Neural cell (in vitro differentiated cells): ENCODE measurements around the gene CLEC14A. TPM values are rescaled to one million over a fixed set of nuclear protein-coding genes. Genes with fewer than 3 reads are reported as not detected.

Experiments
- H2AFZ ChIP-seq: fragments of 200-600, 300-800 bp; sonication (generic), shearing (Covaris generic); 2 replicates; pipeline ENCODE4 v1.6.0; 2014; ENCODE audit warnings: low read depth, mild to moderate bottlenecking, antibody characterized with exemption, low read length, moderate library complexity
- H3F3A ChIP-seq: fragments of 200-600 bp; shearing (Covaris generic); 2 replicates; pipeline ENCODE4 v1.6.1; 2016; ENCODE audit warnings: mild to moderate bottlenecking, moderate library complexity, mixed read lengths, antibody characterized with exemption, low read length; ENCODE audit not compliant: insufficient read depth, poor library complexity, severe bottlenecking
- H3K27ac ChIP-seq: fragments of 200-600, 300-800 bp; sonication (generic), shearing (Covaris generic); 2 replicates; pipeline ENCODE4 v1.5.1; 2014; ENCODE audit warnings: mild to moderate bottlenecking, low read length, moderate library complexity
- H3K27me3 ChIP-seq: fragments of 300-800, 200-600 bp; sonication (generic), shearing (Covaris generic); 2 replicates; pipeline ENCODE4 v1.6.0; 2014; ENCODE audit warnings: mild to moderate bottlenecking, low read depth, low read length, moderate library complexity; ENCODE audit not compliant: insufficient read depth
- H3K36me3 ChIP-seq: fragments of 300-800, 200-600 bp; sonication (generic), shearing (Covaris generic); 2 replicates; pipeline ENCODE4 v1.5.1; 2014; ENCODE audit warnings: mild to moderate bottlenecking, antibody characterized with exemption, low read length, moderate library complexity; ENCODE audit not compliant: insufficient read depth
- H3K4me2 ChIP-seq: fragments of 300-800, 200-600 bp; sonication (generic), shearing (Covaris generic); 2 replicates; pipeline ENCODE4 v1.6.0; 2014; ENCODE audit warnings: mild to moderate bottlenecking, low read length
- H3K4me3 ChIP-seq: fragments of 300-800, 200-600 bp; sonication (generic), shearing (Covaris generic); 2 replicates; pipeline ENCODE4 v1.5.1; 2014; ENCODE audit warnings: mild to moderate bottlenecking, low read length, moderate library complexity
- H3K79me2 ChIP-seq: fragments of 200-600 bp; shearing (Covaris generic); replicated peaks from 2 replicates; pipeline ENCODE4 v1.6.0; 2014; ENCODE audit warnings: mild to moderate bottlenecking, low read length, moderate library complexity; ENCODE audit not compliant: insufficient read depth
- H3K9ac ChIP-seq: fragments of 300-800, 200-600 bp; sonication (generic), shearing (Covaris generic); 2 replicates; pipeline ENCODE4 v1.6.1; 2016; ENCODE audit warnings: mild to moderate bottlenecking, low read length, mixed read lengths
- H3K9me2 ChIP-seq: fragments of 200-600 bp; shearing (Covaris generic); 2 replicates; pipeline ENCODE4 v1.6.1; 2016; ENCODE audit warnings: mild to moderate bottlenecking, low read length, mixed read lengths; ENCODE audit not compliant: insufficient read depth
- H3K9me3 ChIP-seq: fragments of 200-600, 300-800 bp; sonication (generic), shearing (Covaris generic); 2 replicates; pipeline ENCODE4 v1.6.1; 2016; ENCODE audit warnings: mild to moderate bottlenecking, mixed run types, low read length, moderate library complexity, mixed read lengths
- H4K20me1 ChIP-seq: fragments of 200-600 bp; shearing (Covaris generic); 2 replicates; pipeline ENCODE4 v1.6.1; 2016; ENCODE audit warnings: mild to moderate bottlenecking, mixed run types; ENCODE audit not compliant: insufficient read depth
- EP300 ChIP-seq: fragments of 450-650 bp; conservative IDR thresholded peaks from 2 replicates; pipeline ENCODE4 v1.6.1; 2014; ENCODE audit warnings: antibody characterized with exemption, mild to moderate bottlenecking, moderate library complexity; ENCODE audit not compliant: poor library complexity, severe bottlenecking
- MXI1 ChIP-seq: fragments of 450-650 bp; conservative IDR thresholded peaks from 2 replicates; pipeline ENCODE4 v1.6.1; 2014; ENCODE audit warnings: antibody characterized with exemption, mild to moderate bottlenecking; ENCODE audit not compliant: poor library complexity, severe bottlenecking
- POLR2AphosphoS5 ChIP-seq: IDR thresholded peaks from 2 replicates; pipeline ENCODE4 v1.6.1; 2012
- RAD21 ChIP-seq: fragments of 450-650 bp; conservative IDR thresholded peaks from 2 replicates; pipeline ENCODE4 v1.6.1; 2014; ENCODE audit warnings: antibody characterized with exemption, mild to moderate bottlenecking, moderate library complexity
- SMC3 ChIP-seq: fragments of 450-650 bp; conservative IDR thresholded peaks from 2 replicates; pipeline ENCODE4 v1.6.1; 2014; ENCODE audit warnings: antibody characterized with exemption, mild to moderate bottlenecking, moderate library complexity; ENCODE audit not compliant: poor library complexity
- TAF1 ChIP-seq: IDR thresholded peaks from 2 replicates; pipeline ENCODE4 v1.6.1; 2012; ENCODE audit warnings: low read depth
- polyA plus RNA-seq: library from polyadenylated mRNA; depleted of rRNA; stranded (reverse); fragments of >200 nt; gene quantifications from 2 replicates; pipeline ENCODE4 v1.2.3, GENCODE V29; 2014
- TF ChIP-seq, protein P1 (sequence below): IDR thresholded peaks from 2 replicates; pipeline ENCODE4 v1.6.1; 2012; ENCODE audit warnings: borderline replicate concordance
- TF ChIP-seq, protein P2 (sequence below): fragments of 450-650 bp; IDR thresholded peaks from 2 replicates; pipeline ENCODE4 v1.5.1; 2014; ENCODE audit warnings: antibody characterized with exemption, mild to moderate bottlenecking, moderate library complexity; ENCODE audit not compliant: poor library complexity, severe bottlenecking

CLEC14A gene
- polyA plus RNA-seq, 1 donor from 2014 or later = 0.12 TPM

DNA sequence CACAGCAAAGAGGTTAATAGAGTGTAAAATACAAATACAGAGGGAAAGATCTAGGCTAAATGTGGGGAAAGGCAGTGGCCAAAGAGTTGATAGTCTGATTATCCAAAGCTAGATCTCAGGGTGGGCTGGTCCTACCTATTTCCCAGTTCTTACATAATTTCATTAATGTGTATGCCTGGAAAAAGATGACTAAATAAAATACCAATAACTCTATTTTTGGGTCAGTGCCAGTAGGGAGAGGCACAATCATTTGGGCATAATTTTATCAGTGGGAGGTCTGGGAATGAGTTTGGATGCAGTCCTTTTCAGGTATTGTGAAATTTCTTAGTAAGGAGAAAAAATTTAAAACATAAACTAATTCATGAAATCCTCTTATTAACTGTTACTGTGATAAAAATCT is 30.6 kb upstream of the CLEC14A start:
- no peak overlapping the region for H2AFZ ChIP-seq
- no peak for TF ChIP-seq MXI1
- no peak for TF ChIP-seq EP300
- no peak for TF ChIP-seq RAD21
- no peak for TF ChIP-seq TAF1
- TF ChIP-seq SMC3 = no peak
- TF ChIP-seq, protein P1, sequence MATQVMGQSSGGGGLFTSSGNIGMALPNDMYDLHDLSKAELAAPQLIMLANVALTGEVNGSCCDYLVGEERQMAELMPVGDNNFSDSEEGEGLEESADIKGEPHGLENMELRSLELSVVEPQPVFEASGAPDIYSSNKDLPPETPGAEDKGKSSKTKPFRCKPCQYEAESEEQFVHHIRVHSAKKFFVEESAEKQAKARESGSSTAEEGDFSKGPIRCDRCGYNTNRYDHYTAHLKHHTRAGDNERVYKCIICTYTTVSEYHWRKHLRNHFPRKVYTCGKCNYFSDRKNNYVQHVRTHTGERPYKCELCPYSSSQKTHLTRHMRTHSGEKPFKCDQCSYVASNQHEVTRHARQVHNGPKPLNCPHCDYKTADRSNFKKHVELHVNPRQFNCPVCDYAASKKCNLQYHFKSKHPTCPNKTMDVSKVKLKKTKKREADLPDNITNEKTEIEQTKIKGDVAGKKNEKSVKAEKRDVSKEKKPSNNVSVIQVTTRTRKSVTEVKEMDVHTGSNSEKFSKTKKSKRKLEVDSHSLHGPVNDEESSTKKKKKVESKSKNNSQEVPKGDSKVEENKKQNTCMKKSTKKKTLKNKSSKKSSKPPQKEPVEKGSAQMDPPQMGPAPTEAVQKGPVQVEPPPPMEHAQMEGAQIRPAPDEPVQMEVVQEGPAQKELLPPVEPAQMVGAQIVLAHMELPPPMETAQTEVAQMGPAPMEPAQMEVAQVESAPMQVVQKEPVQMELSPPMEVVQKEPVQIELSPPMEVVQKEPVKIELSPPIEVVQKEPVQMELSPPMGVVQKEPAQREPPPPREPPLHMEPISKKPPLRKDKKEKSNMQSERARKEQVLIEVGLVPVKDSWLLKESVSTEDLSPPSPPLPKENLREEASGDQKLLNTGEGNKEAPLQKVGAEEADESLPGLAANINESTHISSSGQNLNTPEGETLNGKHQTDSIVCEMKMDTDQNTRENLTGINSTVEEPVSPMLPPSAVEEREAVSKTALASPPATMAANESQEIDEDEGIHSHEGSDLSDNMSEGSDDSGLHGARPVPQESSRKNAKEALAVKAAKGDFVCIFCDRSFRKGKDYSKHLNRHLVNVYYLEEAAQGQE = no peak
- TF ChIP-seq, protein P2, sequence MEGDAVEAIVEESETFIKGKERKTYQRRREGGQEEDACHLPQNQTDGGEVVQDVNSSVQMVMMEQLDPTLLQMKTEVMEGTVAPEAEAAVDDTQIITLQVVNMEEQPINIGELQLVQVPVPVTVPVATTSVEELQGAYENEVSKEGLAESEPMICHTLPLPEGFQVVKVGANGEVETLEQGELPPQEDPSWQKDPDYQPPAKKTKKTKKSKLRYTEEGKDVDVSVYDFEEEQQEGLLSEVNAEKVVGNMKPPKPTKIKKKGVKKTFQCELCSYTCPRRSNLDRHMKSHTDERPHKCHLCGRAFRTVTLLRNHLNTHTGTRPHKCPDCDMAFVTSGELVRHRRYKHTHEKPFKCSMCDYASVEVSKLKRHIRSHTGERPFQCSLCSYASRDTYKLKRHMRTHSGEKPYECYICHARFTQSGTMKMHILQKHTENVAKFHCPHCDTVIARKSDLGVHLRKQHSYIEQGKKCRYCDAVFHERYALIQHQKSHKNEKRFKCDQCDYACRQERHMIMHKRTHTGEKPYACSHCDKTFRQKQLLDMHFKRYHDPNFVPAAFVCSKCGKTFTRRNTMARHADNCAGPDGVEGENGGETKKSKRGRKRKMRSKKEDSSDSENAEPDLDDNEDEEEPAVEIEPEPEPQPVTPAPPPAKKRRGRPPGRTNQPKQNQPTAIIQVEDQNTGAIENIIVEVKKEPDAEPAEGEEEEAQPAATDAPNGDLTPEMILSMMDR = no peak
- no peak for TF ChIP-seq POLR2AphosphoS5
- no peaks in the 10 kb centered on the region for H3K9me2 ChIP-seq
- H3K27me3 ChIP-seq = no peaks in the 10 kb centered on the region
- H3F3A ChIP-seq = no peaks in the 10 kb centered on the region
- H3K4me3 ChIP-seq = no peak overlapping the region
- no peaks in the 10 kb centered on the region for H3K79me2 ChIP-seq
- no peak overlapping the region for H3K4me2 ChIP-seq
- no peak overlapping the region for H3K9ac ChIP-seq
- no peaks in the 10 kb centered on the region for H3K9me3 ChIP-seq
- no peaks in the 10 kb centered on the region for H3K36me3 ChIP-seq
- H4K20me1 ChIP-seq = no peaks in the 10 kb centered on the region
- H3K27ac ChIP-seq = no peak overlapping the region

DNA sequence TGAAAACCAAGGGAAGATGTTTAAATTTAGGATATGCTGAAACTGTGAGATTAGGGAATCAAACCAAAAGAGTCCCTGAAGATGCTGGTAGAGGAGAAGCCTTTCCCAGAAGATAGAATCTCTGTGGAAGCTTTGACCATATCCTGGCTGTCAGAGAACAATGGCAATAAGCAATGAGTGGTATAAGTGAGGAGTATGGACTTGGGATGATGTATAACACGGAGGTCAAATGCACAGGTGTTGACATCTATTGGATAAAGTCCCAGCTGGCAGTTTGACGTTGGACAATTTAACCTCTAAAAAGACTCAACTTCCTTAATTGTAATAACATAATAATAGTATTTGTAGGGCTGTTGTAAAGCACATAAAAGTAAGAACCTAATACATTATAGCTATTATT is 30.1 kb upstream of the CLEC14A start:
- Histone ChIP-seq H3K27ac (no peak overlapping the region), H3K9ac (no peak overlapping the region), H3K36me3 (no peaks in the 10 kb centered on the region), H3K9me2 (no peaks in the 10 kb centered on the region), H3K9me3 (no peaks in the 10 kb centered on the region), H4K20me1 (no peaks in the 10 kb centered on the region), H3F3A (no peaks in the 10 kb centered on the region), H3K4me2 (no peak overlapping the region), H3K27me3 (no peaks in the 10 kb centered on the region), H3K79me2 (no peaks in the 10 kb centered on the region), H3K4me3 (no peak overlapping the region), H2AFZ (no peak overlapping the region)
- TF ChIP-seq EP300 (no peak), SMC3 (no peak)
- TF ChIP-seq, protein P2 = no peak
